T47D (cell line): ENCODE measurements around the gene TPCN2.

ENCODE experiments used
- DNase-seq, 2 experiments: peaks; one replicate each; pipeline versions ENCODE4 v3.0.0 to v3.0.0-alpha.2; 2011 to 2012; ENCODE audit warnings: low read depth in 1 of 2, low spot score in 1 of 2
- JUND ChIP-seq: IDR thresholded peaks from 2 replicates; pipeline ENCODE4 v1.6.1; 2012; ENCODE audit warnings: low read depth
- in situ Hi-C: cut with HindIII; loops from 2 replicates; pipeline ENCODE4 v1.10.0; 2016; ENCODE audit warnings: low sequenced_read_pairs, low pct_unique_long_range_greater_than_20kb

Gene TPCN2

DNA sequence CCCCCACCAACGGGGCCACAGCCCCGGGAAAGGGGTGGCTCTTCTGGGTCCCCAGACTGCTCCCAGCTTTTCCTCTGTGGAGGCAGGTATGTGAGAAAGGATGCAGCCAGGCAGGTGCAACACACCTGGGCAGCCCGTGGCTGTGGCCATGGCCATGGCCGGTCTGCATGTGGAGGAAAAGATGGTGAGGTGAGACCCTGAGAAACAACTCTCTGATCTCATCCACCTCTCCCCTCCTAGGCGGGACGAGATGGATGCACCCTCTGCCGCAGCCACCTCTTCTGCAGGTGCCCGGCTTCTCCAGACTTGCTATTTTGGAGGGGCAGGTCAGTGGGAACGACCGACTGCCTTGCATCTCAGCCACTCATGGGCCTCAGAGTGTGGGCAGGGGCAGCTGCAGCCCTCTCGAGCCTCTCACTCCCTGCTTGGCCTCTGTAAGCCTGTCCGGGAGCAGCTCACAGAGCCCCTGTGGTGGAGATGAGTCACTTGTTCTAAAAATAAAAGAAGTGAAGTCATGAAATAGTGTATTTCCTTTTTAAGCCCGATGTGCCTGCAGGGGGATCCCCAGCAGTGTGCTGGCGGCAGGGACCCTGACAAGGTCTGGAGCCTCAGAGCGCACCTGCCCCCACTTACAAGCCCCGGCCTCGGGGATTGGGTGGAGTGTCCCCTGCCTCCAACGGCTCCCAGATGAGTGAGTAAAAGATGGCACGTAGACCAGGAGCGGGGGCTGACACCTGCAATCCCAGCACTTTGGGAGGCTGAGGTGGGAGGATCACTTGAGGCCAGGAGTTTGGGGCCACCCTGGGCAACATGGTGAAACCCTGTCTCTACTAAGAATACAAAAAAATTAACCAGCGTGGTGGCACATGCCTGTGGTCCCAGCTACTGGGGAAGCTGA lies 117.7 kb downstream of the TPCN2 start:
- in situ Hi-C loops: no loop called here
- no peak for DNase-seq

DNA sequence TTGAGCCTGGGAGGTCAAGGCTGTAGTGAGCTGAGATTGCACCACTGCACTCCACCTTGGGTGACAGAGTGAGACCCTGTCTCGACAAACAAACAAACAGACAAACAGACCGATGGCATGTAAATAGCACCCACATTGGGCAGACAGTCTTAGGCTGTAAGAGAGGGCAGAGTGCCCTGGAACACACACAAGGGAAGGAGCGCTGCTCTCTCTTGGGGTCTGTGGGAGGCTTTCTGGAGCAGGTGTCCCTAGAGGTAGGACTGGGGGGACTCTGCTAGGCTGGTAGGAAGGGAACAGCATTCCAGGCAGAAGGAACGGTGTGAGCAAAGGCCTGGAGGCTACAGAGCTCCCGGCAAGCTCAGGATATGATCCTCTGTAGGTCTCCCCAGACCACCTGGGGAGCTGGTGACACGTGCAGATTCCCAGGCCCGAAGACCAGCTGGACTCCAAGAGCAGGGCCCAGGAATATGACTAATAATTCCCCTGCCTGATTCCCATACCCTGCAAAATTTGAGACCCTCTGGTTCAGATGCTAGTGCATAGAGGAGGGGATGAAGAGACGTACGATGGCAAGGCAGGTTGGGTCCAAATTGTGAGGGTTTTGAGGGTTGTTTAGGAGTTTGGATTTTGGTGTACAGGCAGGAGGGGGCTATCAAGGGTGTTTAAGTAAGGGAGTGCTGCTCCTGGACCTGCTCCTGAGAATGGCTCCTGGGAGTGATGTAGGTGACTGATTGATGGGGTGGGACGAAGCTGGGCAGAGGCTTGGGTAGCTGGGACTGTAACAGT lies 118.6 kb downstream of the TPCN2 start:
- TF ChIP-seq JUND: no peak
- no peak for DNase-seq
- in situ Hi-C loops: no loop called here

More for the DNA sequence above, 117.7 kb downstream of the TPCN2 start:
- TF ChIP-seq JUND: no peak

DNA sequence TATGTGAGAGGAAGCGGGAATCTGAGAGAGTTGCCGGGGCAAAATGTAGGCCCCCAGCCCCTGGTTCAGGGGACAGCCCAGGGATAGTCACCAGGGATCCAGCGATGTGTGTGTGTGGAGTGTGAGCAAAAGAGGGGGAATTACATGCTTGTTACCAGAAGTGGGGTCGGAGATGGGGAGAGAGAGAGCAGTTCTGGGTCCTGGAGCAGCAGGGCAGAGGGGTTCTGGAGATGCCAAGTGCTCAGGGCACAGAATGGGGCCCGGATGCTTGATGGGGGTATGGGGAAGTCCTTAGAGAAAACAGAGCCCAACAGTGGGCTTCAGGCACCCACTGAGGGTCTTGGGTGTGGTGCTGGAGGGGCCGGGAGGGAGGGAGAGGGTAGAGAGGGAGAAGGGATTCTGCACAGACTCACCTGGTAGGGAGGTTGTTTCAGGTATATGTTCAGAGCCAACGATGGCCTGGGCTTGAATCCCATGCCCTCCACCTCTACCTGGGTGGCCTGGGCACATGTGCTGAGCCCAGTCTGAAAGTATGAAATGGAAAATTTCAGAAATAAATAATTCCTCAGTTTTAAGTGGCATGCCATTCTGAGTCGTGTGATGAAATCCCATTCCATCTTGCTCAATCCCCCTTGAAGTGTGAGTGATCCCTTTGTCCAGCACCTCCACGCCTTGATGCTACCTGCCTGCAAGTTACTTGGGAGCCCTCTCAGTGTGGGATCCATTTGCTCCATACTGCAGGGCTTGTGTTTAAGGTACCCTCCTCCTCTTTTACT lies 119.4 kb downstream of the TPCN2 start:
- no peak for TF ChIP-seq JUND
- in situ Hi-C loops: no loop called here
- no peak for DNase-seq

DNA sequence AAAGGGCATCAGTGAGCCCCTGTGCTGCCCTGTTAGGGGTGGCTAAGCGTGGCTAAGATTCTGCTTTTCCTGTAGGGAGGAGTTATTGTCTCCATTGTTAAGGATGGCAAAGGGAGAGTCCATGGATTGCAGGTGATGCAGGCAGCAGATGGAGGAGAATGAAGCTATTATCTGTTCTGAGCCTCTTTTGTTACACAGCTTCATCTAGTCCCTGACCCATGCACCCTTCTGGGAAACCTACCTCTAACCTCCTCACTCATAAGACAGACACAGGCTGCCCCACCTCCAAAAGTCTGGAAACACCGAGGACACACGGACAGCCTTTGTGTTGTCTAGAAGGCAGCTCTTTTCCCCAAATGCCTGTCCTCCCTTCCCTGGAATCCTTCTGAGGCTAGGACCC lies 120.7 kb downstream of the TPCN2 start:
- in situ Hi-C loops: no loop called here
- no peak for TF ChIP-seq JUND
- DNase-seq: no peak

GRCh38 chr11:69170704-69171103 lies 122.0 kb downstream of the TPCN2 start:
- in situ Hi-C loops: no loop called here
- no peak for TF ChIP-seq JUND
- DNase-seq: no peak

- DNase-seq: no peak
- in situ Hi-C loops: no loop called here
- no peak for TF ChIP-seq JUND
Observed at GRCh38 chr11:69171476-69172240, 122.9 kb downstream of the TPCN2 start.

GRCh38 chr11:69172674-69173073 lies 123.9 kb downstream of the TPCN2 start:
- DNase-seq: peak in 1 of 2 experiments; percentile 62
- no peak for TF ChIP-seq JUND
- in situ Hi-C loops: no loop called here

DNA sequence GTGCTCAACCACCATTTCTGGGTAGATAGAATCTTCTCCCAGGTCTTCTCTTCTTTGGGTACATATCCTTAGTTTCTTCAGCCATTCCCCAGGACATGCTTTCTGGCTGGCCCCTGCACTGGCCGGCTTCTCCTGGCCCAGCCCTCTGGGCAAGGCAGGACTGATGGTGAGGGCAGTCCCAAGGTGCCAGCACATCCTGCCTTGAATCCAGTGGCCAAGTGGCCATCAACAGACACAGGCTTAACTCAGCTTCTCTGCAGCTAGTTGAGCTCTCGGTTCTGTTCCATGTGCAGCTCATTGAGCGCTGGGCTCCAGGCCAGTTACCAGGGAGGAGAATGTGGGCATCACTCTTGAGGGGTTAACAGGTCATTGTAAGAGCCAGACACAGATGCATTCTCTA lies 124.6 kb downstream of the TPCN2 start:
- TF ChIP-seq JUND: no peak
- in situ Hi-C loops: no loop called here
- no peak for DNase-seq

DNA sequence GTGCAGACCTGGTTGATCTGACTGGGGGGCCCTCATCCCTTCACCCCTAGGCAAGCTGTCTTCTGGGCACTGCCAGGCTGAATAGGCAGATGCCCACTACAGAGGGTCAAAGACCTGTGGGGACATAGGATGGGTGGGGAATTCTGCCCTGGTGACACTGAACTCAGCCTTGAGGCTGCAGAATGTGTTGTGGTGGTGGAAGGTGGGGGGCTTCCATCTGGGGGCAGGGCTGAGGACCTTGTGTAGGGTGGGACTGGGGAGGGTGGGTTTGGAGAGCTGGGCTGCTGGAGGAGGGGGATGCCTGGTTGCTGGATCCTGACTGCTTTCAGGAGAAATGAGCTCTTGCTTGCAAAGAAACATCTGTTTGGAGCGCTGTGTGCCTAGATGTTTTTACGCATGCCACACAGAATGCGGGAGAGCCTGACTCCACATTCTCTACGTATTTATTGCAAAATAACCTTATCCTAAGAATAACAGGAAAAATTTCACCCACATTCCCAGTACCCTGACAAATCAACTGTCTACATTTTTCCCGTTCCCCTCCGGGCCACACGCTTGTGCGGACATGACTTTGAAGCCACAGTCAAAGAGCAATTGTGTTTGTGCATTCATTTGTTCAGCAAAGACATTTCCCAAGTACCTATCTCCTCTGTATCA lies 125.3 kb downstream of the TPCN2 start:
- in situ Hi-C loops: no loop called here

GRCh38 chr11:69174841-69175240 lies 126.1 kb downstream of the TPCN2 start:
- in situ Hi-C loops: no loop called here
- DNase-seq: peak in 1 of 2 experiments; percentile 52
- no peak for TF ChIP-seq JUND

More for the DNA sequence above, 125.3 kb downstream of the TPCN2 start:
- no peak for DNase-seq
- TF ChIP-seq JUND: no peak

DNA sequence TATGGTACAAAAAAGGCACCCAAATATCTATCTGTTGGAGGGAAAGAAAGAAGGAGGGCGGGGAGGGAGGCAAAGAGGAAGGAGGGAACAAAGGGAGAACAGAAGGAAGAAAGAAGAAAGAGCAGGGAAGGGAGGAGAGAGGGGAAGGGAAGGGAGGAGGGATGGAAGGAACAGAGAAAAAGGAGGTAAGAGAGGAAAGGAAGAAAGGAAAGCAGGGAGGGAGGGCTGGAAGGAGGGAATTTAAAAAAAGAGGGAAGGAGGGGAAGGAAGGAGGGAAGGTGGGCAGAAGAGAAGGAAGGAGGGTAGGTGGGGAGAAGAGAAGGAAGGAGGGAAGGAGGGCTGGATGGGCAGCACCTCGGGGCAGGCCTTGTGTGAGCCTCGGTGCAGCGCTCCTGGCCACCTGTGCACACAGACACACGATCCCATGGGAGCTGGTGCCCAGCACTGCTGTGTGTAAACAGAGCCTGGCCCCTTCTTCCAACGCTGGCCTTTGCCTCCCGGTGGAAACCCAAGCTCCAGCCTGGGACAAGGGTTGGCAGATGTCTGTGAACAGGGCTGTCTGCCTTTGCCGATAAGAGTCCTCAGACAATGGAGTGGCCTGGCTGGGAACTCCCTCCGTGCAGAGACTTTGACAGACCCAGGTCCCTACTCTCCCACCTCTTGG lies 130.2 kb downstream of the TPCN2 start:
- DNase-seq: no peak
- no peak for TF ChIP-seq JUND
- in situ Hi-C loops: no loop called here
